Measurements from ENCODE around the gene INHA.

DNA sequence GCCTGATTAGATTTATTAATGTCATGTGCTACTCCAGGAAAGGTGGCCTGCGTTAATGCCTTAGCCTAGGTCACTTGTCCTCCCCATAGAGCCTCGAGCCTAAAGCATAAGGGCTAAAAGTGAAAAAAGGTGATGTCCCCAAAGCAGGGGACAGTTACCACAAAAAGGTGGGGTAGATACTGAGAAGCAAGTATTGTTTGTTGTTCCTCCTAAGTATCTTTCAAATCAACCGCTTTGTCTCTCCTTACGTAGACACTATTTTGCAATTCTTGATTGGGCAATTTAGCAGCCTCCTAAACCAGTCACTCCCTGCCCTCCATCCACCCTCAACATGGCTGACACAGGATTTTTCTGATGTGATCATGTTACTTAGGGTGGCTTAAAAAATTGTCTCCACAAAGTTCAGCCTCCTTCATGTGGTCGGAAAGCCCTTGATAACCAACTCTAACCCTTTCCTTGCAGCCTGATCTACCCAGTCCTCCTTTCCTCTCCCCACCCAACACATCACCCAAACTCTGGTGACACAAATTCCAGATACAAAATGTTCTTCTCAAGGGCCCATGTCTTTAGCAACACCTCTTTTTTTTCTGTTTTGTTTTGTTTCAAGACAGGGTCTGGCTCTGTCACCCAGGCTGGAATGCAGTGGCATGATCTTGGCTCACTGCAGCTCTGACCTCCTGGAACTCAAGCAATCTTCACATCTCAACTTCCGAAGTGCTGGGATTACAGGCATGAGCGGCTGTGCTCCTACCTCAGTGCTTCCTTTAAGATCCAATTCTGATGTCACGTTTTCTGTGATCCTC is 6.9 kb downstream of the INHA start:
- TF ChIP-seq, protein P1, sequence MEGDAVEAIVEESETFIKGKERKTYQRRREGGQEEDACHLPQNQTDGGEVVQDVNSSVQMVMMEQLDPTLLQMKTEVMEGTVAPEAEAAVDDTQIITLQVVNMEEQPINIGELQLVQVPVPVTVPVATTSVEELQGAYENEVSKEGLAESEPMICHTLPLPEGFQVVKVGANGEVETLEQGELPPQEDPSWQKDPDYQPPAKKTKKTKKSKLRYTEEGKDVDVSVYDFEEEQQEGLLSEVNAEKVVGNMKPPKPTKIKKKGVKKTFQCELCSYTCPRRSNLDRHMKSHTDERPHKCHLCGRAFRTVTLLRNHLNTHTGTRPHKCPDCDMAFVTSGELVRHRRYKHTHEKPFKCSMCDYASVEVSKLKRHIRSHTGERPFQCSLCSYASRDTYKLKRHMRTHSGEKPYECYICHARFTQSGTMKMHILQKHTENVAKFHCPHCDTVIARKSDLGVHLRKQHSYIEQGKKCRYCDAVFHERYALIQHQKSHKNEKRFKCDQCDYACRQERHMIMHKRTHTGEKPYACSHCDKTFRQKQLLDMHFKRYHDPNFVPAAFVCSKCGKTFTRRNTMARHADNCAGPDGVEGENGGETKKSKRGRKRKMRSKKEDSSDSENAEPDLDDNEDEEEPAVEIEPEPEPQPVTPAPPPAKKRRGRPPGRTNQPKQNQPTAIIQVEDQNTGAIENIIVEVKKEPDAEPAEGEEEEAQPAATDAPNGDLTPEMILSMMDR (IDR thresholded peaks at IDR 0.05) = no peak
- TF ChIP-seq, protein P2, sequence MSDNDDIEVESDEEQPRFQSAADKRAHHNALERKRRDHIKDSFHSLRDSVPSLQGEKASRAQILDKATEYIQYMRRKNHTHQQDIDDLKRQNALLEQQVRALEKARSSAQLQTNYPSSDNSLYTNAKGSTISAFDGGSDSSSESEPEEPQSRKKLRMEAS (IDR thresholded peaks at IDR 0.05; ENCODE audit: low read depth) = no peak
- TF ChIP-seq YY1 (IDR thresholded peaks at IDR 0.05; ENCODE audit: low read depth) (no peak), POLR2AphosphoS5 (IDR thresholded peaks at IDR 0.05; ENCODE audit: low read depth, low read length) (no peak), RFX5 (IDR thresholded peaks at IDR 0.05; ENCODE audit: low read length) (no peak), EP300 (IDR thresholded peaks at IDR 0.05; ENCODE audit: borderline replicate concordance in 1 of 2, low read depth in 1 of 2, low read length in 1 of 2) (no peak), RAD21 (IDR thresholded peaks at IDR 0.05; ENCODE audit: low read length) (no peak)
- TF ChIP-seq, protein P3, sequence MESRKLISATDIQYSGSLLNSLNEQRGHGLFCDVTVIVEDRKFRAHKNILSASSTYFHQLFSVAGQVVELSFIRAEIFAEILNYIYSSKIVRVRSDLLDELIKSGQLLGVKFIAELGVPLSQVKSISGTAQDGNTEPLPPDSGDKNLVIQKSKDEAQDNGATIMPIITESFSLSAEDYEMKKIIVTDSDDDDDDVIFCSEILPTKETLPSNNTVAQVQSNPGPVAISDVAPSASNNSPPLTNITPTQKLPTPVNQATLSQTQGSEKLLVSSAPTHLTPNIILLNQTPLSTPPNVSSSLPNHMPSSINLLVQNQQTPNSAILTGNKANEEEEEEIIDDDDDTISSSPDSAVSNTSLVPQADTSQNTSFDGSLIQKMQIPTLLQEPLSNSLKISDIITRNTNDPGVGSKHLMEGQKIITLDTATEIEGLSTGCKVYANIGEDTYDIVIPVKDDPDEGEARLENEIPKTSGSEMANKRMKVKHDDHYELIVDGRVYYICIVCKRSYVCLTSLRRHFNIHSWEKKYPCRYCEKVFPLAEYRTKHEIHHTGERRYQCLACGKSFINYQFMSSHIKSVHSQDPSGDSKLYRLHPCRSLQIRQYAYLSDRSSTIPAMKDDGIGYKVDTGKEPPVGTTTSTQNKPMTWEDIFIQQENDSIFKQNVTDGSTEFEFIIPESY (IDR thresholded peaks at IDR 0.05; ENCODE audit: borderline replicate concordance, low read depth) = no peak
